ENCODE data around the gene ADAM15.

- TF ChIP-seq CTCF (IDR thresholded peaks at IDR 0.05) (no peak), POLR2A (IDR thresholded peaks at IDR 0.05) (no peak)
Observed at GRCh38 chr1:155026588-155026987, 24.5 kb upstream of the ADAM15 start.
